OCI-LY7 (cell line): ENCODE results near the gene LEF1. TPM values are rescaled to one million over a fixed set of nuclear protein-coding genes. Genes with fewer than 3 reads are reported as not detected.

ENCODE experiments used
- BruUV-seq: library from RNA; stranded (reverse); fragments of 400-500 nt; replicated peaks from 2 replicates; lab custom pipeline; 2021; lab: Mats Ljungman, UMichigan
- CTCF ChIA-PET: fragments of 300-600 bp; sonication (Branson Sonifier 250); formaldehyde crosslinking; loops from one replicate; lab custom pipeline; 2022; ENCODE audit warnings: antibody characterized with exemption; ENCODE audit not compliant: unreplicated experiment; lab: Charles Lee
- POLR2A ChIA-PET: fragments of 300-600 bp; sonication (Branson Sonifier 250); formaldehyde crosslinking; loops from one replicate; lab custom pipeline; 2022; ENCODE audit warnings: antibody characterized with exemption; lab: Charles Lee
- DNase-seq: peaks from one replicate; pipeline ENCODE4 v3.0.0-alpha.2; 2015; ENCODE audit warnings: low spot score
- H2AFZ ChIP-seq: fragments of 200-600 bp; sonication (generic), shearing (Covaris generic); 2 replicates; pipeline ENCODE4 v1.6.1; 2014; ENCODE audit warnings: mild to moderate bottlenecking, antibody characterized with exemption, low read length, moderate library complexity
- H3K27ac ChIP-seq: fragments of 200-600 bp; sonication (generic); 2 replicates; pipeline ENCODE4 v1.5.1; 2014; ENCODE audit warnings: mixed run types, low read depth, mild to moderate bottlenecking, moderate library complexity, low read length, inconsistent platforms; ENCODE audit not compliant: poor library complexity, severe bottlenecking
- H3K36me3 ChIP-seq: fragments of 200-600 bp; sonication (generic); 2 replicates; pipeline ENCODE4 v1.6.1; 2014; ENCODE audit warnings: mild to moderate bottlenecking, antibody characterized with exemption, low read length, moderate library complexity, mixed read lengths; ENCODE audit not compliant: insufficient read depth
- H3K4me1 ChIP-seq: fragments of 200-600 bp; sonication (generic); 2 replicates; pipeline ENCODE4 v1.5.1; 2014; ENCODE audit warnings: mild to moderate bottlenecking, low read length; ENCODE audit not compliant: insufficient read depth, poor library complexity, severe bottlenecking
- H3K4me2 ChIP-seq: fragments of 200-600 bp; sonication (generic); 2 replicates; pipeline ENCODE4 v1.6.1; 2014; ENCODE audit warnings: mild to moderate bottlenecking, low read length
- H3K4me3 ChIP-seq: fragments of 200-600 bp; sonication (generic); 2 replicates; pipeline ENCODE4 v1.5.1; 2014; ENCODE audit warnings: mild to moderate bottlenecking, low read depth, low read length; ENCODE audit not compliant: poor library complexity, severe bottlenecking
- H3K79me2 ChIP-seq: fragments of 200-600 bp; sonication (generic); 2 replicates; pipeline ENCODE4 v1.6.1; 2016; ENCODE audit warnings: low read depth, mild to moderate bottlenecking, low read length, moderate library complexity, mixed read lengths; ENCODE audit not compliant: insufficient read depth
- H3K9me2 ChIP-seq: fragments of 200-600 bp; sonication (generic); 2 replicates; pipeline ENCODE4 v1.6.1; 2016; ENCODE audit warnings: mild to moderate bottlenecking, low read length, mixed read lengths; ENCODE audit not compliant: insufficient read depth
- H3K9me3 ChIP-seq: fragments of 200-600 bp; sonication (generic); 2 replicates; pipeline ENCODE4 v1.6.1; 2014; ENCODE audit warnings: mild to moderate bottlenecking, mixed run types, low read length, mixed read lengths
- H4K20me1 ChIP-seq: fragments of 200-600 bp; sonication (generic); 2 replicates; pipeline ENCODE4 v1.6.1; 2014; ENCODE audit warnings: mild to moderate bottlenecking, antibody characterized with exemption, low read length, moderate library complexity, mixed read lengths; ENCODE audit not compliant: insufficient read depth
- CTCF ChIP-seq: fragments of 200-600 bp; sonication (generic); conservative IDR thresholded peaks from 2 replicates; pipeline ENCODE4 v1.5.1; 2014; ENCODE audit warnings: mild to moderate bottlenecking, antibody characterized with exemption, low read length, moderate library complexity, mixed read lengths
- EZH2phosphoT487 ChIP-seq: fragments of 200-600 bp; sonication (generic); IDR thresholded peaks from 2 replicates; pipeline ENCODE4 v1.6.1; 2018; ENCODE audit warnings: low read depth, borderline replicate concordance, mild to moderate bottlenecking, mixed run types, antibody characterized with exemption, low read length, moderate library complexity, mixed read lengths
- intact Hi-C: fragments of 100-400 bp; cut with micrococcal nuclease; formaldehyde crosslinking; loops from one replicate; pipeline ENCODE4 v1.10.0; 2022; ENCODE audit not compliant: unreplicated experiment
- total RNA-seq, 2 experiments: library from RNA; depleted of rRNA in 1 of 2; stranded (reverse); fragments of >200 nt in 1 of 2; shearing (Covaris generic) in 1 of 2; gene quantifications; 2 replicates each; pipeline ENCODE4 v1.2.3, GENCODE V29; 2014 to 2022

The LEF1 gene
- total RNA-seq, 2 experiments from 2014 or later: 207 to 223 TPM

- ChIA-PET POLR2A (interaction anchor here (0.5 to 2.5 kb wide), 14 partner anchors 8 to 529 kb away, joined by 3 to 32 read pairs (median 4); no protein-coding TSS in a partner anchor), CTCF (interaction anchor here (0.7 to 1.6 kb wide), 6 partner anchors 8 to 529 kb away, joined by 3 to 7 read pairs (median 4); no protein-coding TSS in a partner anchor)
- H3K4me3 ChIP-seq: peak overlapping the region; percentile 11
- H3K9me2 ChIP-seq: no peaks in the 10 kb centered on the region
- H2AFZ ChIP-seq: peak overlapping the region; percentile 51; the same call in 1 of the 2 replicates
- H3K36me3 ChIP-seq: peaks cover 38% of the 10 kb centered on the region
- peaks cover 68% of the 10 kb centered on the region for H3K4me1 ChIP-seq
- peak; percentile 66 for DNase-seq
- peak overlapping the region; percentile 87 for H3K27ac ChIP-seq
- BruUV-seq: no TSS peak
- H3K9me3 ChIP-seq: peaks cover 7% of the 10 kb centered on the region; the same call in 1 of the 2 replicates
- TF ChIP-seq EZH2phosphoT487: no peak
- peak; percentile 70 for TF ChIP-seq CTCF
- H4K20me1 ChIP-seq: no peaks in the 10 kb centered on the region
- intact Hi-C loops: no loop called here
- H3K4me2 ChIP-seq: peak overlapping the region; percentile 63
- H3K79me2 ChIP-seq: peaks cover 52% of the 10 kb centered on the region; the same call in 1 of the 2 replicates
Measured at GRCh38 chr4:108042927-108043326, 125.8 kb downstream of the LEF1 start.

- Histone ChIP-seq H2AFZ (no peak overlapping the region; the same call in 1 of the 2 replicates), H3K9me3 (peaks cover 7% of the 10 kb centered on the region; the same call in 1 of the 2 replicates), H3K4me2 (peak overlapping the region; percentile 90), H3K79me2 (peaks cover 33% of the 10 kb centered on the region; the same call in 1 of the 2 replicates), H3K27ac (peak overlapping the region; percentile 100), H4K20me1 (no peaks in the 10 kb centered on the region), H3K4me1 (peaks cover 74% of the 10 kb centered on the region), H3K9me2 (no peaks in the 10 kb centered on the region), H3K36me3 (peaks cover 24% of the 10 kb centered on the region), H3K4me3 (peak overlapping the region; percentile 64)
- DNase-seq: no peak
- BruUV-seq: no TSS peak
- intact Hi-C loops: no loop called here
- TF ChIP-seq EZH2phosphoT487: no peak
- TF ChIP-seq CTCF: no peak
- ChIA-PET POLR2A (interaction anchor here (0.5 to 13.4 kb wide), 6 partner anchors 10 to 955 kb away, joined by 3 to 205 read pairs (median 4); partner anchors contain the start of gene LEF1), CTCF (no interaction called here)
Measured at GRCh38 chr4:108037884-108038283, 130.8 kb downstream of the LEF1 start.

GRCh38 chr4:108036213-108036612 is 132.5 kb downstream of the LEF1 start:
- peaks cover 16% of the 10 kb centered on the region; the same call in 1 of the 2 replicates for H3K9me3 ChIP-seq
- H3K9me2 ChIP-seq: no peaks in the 10 kb centered on the region
- intact Hi-C loops: loop anchor here (1.0 kb wide), 2 partner anchors 104 to 130 kb away; no protein-coding TSS in a partner anchor
- H3K4me3 ChIP-seq: peak overlapping the region; percentile 64
- peaks cover 31% of the 10 kb centered on the region; the same call in 1 of the 2 replicates for H3K79me2 ChIP-seq
- peak overlapping the region; percentile 90 for H3K4me2 ChIP-seq
- CTCF ChIA-PET: interaction anchor here (0.6 to 1.0 kb wide), 3 partner anchors 16 to 95 kb away, joined by 3 to 4 read pairs (median 4); no protein-coding TSS in a partner anchor
- no TSS peak for BruUV-seq
- H3K27ac ChIP-seq: peak overlapping the region; percentile 100
- peaks cover 87% of the 10 kb centered on the region for H3K4me1 ChIP-seq
- POLR2A ChIA-PET: interaction anchor here (0.6 to 13.4 kb wide), 27 partner anchors 7 to 614 kb away, joined by 3 to 205 read pairs (median 4); partner anchors contain the start of genes LEF1 and OSTC
- peaks cover 41% of the 10 kb centered on the region for H3K36me3 ChIP-seq
- no peak overlapping the region for H2AFZ ChIP-seq
- TF ChIP-seq EZH2phosphoT487 (no peak), CTCF (no peak)
- DNase-seq: peak; percentile 98
- no peaks in the 10 kb centered on the region for H4K20me1 ChIP-seq
